HFF-Myc (cell line): Measurements from ENCODE around the gene TNIP3.

Experiments
- DNase-seq: peaks from one replicate; pipeline ENCODE4 v3.0.0-alpha.2; 2011; ENCODE audit warnings: low read depth; ENCODE audit errors: extremely low read depth
- H3K4me3 ChIP-seq: replicated peaks from 2 replicates; pipeline ENCODE4 v1.5.1; 2011; ENCODE audit warnings: low read depth, mild to moderate bottlenecking, control low read depth, low read length
- CTCF ChIP-seq: IDR thresholded peaks from 2 replicates; pipeline ENCODE4 v1.5.1; 2012; ENCODE audit warnings: mild to moderate bottlenecking, low read depth, low read length, control low read depth; ENCODE audit errors: missing control alignments

The TNIP3 gene

DNA sequence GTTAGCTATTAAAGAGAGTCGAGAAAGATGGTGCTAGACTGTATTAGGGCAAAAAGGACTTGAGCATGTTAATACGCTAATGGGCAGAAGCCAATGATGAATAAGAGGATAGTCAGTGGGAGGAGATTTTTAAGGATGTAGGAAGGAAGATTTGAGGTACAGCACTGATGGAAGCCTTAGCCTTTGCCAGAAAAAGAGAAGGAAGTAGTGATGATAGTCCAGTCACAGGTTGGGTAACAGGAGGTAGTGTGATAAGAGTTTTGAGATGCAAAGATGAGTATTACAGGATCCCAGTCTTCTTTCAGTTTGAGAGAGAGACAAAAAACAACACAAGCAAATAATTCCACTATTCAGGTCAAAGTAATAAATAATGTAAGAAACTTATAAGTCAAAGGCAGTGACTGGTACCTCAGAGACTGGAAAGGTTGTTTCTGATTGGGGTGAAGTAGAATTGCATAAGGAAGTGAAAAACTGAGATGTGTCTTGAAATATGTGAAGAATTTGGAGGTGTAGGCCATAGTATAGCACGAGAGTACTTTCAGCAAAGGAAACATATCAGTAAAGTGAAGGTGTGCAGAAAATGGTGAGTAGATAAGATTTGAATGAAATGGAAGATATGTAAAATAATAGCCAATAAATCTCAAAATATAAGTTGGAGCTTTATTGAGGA, 69.7 kb downstream of the TNIP3 start:
- DNase-seq, result no peak
- no peak for TF ChIP-seq CTCF
- H3K4me3 ChIP-seq, result no peak overlapping the region

GRCh38 chr4:121093261-121093660, 70.9 kb downstream of the TNIP3 start:
- H3K4me3 ChIP-seq, result no peak overlapping the region
- no peak for TF ChIP-seq CTCF
- no peak for DNase-seq

GRCh38 chr4:121091941-121092340, 72.2 kb downstream of the TNIP3 start:
- no peak overlapping the region for H3K4me3 ChIP-seq
- TF ChIP-seq CTCF, result no peak
- DNase-seq, result no peak

DNA sequence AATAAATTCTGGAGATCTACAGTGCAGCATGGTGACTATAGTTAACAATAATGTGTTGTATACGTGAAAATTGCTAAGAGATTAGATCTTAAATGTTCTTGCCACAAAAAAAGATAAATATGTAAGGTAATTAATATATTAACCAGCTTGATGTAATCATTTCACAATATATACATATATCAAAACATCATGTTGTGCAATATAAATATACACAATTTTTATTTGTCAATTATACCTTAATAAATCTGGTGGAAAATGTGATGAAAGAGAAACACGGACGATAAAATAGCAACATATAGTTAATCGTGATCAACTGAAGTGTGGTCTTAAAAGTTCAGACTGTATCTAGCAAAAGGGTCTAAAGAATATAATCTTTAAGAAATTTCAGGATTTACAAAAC, 75.3 kb downstream of the TNIP3 start:
- no peak for DNase-seq
- no peak for TF ChIP-seq CTCF
- H3K4me3 ChIP-seq, result no peak overlapping the region
